ENCODE data around the gene AGER. TPM values are rescaled to one million over a fixed set of nuclear protein-coding genes. Genes with fewer than 3 reads are reported as not detected.
"Not testable (repeated sequence)": the region's sequence is repeated elsewhere in the genome, so short reads cannot be mapped to it uniquely, and the experiment has no call there.

Gene AGER
- total RNA-seq, result 1 to 10 TPM; 4.4 TPM
- long read RNA-seq, partial matches to known transcripts, result 0 of 1 reads
- long read RNA-seq, other reads (novel, unspliced or antisense), result 1 of 1 reads

DNA sequence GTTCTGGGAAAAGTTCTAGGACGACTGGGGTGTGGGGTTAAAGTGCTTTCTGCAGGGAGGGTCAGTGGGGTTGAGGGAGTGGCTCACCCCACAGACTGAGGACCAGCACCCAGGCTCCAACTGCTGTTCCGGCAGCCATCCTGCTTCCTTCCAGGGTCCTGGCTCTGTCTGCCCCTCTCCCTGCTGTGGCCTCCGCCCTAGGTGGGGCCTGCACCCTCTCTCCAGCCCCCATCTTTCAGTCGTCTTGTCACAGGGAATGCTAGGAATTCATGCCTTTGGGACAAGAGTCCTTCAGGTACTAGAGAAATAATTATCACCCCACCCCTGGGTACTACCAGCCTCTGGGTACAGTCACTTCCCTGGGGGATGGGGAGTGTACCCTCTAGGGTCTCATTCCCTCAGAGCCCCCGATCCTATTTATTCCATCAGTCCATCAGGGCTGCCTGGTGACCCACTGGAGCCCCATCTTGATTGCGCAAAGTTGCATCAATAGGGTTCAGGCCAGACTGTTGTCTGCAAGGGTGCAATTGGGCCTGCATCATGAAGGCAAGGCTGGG, at the start of gene AGER:
Gene AGER (minus strand): TSS at position 170 of the 557 bp plus-strand sequence. CDS start 31 bp downstream, at position 139.
- ATAC-seq (no peak), DNase-seq (no peak)
- intact Hi-C loops (cut with DNase I, micrococcal nuclease), result no loop called here

GRCh38 chr6:32226434-32226833, 42.4 kb upstream of the AGER start:
- intact Hi-C loops (cut with DNase I, micrococcal nuclease), result no loop called here
- DNase-seq (no peak), ATAC-seq (no peak)

- DNase-seq (no peak), ATAC-seq (no peak)
- intact Hi-C loops (cut with DNase I, micrococcal nuclease), result no loop called here
Measured at GRCh38 chr6:32224696-32225095, 40.6 kb upstream of the AGER start.

GRCh38 chr6:32223258-32224235, 39.5 kb upstream of the AGER start, which contains the start of gene NOTCH4:
TSS of gene NOTCH4 (minus strand) at chr6:32224067. CDS start at chr6:32223928, 139 bp downstream.
- ATAC-seq (no peak), DNase-seq (no peak)
- intact Hi-C loops (cut with DNase I, micrococcal nuclease), result no loop called here

DNA sequence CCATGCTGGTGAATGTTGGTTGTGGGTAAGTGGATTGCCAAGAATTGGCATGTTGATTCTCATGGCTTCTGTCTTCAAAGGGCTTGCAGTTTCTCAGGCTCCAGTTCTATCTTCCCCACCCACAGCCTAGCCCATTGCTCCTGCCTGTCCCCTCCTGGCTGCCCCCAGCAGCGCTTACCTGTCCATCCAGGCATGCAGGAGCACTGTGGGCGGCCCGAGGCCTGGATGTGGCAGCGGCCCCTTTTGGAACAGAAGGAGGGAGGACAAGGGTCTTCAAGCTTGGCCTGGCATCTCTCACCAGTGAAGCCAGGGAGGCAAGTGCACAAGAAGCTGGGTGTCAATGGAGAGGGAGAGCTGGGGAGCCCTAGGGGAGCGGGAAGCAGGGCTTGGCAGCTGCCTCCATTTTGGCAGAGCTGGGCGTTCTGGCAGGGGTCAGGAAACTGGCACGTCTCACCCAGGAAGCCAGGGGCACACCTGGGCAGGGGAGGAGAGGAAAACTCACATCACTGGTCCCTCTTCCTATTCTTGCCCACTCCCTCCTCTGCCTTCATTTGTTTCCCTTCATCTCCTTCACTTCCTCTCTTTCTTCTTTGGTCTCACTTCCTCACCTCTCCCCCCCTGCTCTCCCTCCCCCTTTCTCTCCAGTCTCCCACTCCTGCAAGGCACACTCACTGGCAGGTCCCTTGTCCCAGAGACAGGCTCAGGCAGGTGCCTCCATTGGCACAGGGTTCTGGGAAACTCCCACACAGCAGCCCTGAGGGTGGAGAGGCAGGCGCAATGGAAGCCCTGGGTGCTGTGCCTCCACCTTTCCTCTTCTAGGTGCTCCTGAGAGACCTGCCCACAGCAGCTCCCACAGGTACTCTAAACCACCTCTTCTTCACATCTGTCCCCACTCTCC, 38.5 kb upstream of the AGER start:
- DNase-seq, result no peak

DNA sequence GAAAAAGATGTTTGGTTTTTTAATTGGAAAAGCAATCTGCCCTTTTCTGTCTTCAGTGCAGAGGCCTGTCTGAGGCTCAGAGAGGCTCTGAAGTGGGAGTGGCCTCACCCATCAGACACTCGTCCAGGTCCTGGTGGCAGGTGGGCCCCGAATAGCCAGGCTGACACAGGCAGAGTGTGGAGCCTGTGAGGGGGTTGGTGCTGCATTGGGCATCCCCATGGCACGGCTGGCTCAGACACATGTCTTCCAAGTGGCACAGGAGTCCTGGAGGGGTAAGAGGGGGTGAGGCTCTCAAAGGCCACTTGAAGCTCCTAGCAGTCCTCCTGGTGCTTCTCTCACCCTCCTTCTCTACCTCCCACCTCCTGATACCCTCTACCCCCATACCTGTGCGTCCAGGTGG, 36.0 kb upstream of the AGER start:
- DNase-seq, result no peak
- intact Hi-C loops (cut with DNase I, micrococcal nuclease), result no loop called here
- ATAC-seq, result no peak

More for the DNA sequence above, 38.5 kb upstream of the AGER start:
- intact Hi-C loops (cut with DNase I, micrococcal nuclease), result no loop called here
- ATAC-seq, result no peak

GRCh38 chr6:32218167-32218566, 34.1 kb upstream of the AGER start:
- DNase-seq (no peak), ATAC-seq (no peak)
- intact Hi-C loops (cut with DNase I, micrococcal nuclease), result no loop called here

GRCh38 chr6:32216998-32217397, 32.9 kb upstream of the AGER start:
- intact Hi-C loops (cut with DNase I, micrococcal nuclease), result no loop called here
- ATAC-seq (no peak), DNase-seq (no peak)

- ATAC-seq (no peak), DNase-seq (no peak)
- intact Hi-C loops (cut with DNase I, micrococcal nuclease), result no loop called here
Measured at GRCh38 chr6:32216285-32216684, 32.2 kb upstream of the AGER start.

- intact Hi-C loops (cut with DNase I, micrococcal nuclease), result no loop called here
- ATAC-seq (no peak), DNase-seq (no peak)
Measured at GRCh38 chr6:32215617-32216016, 31.6 kb upstream of the AGER start.

DNA sequence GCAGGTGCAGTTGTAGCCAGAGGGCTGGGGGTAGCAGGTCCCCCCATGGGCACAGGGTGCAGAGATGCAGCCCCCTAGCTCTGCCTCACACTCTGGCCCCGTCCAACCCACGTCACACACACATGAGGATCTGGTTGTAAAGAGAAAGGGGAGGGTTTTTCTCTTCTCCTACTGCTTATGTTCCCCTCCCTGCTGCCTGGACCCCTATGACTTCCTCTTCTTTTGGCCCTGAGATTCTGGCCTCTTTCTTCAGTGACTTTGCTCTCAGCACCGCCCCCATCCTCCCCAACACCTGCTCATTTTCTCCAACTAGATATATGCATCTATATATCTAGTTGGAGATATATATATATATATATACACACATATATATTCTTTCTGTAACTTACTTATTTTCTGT, 30.1 kb upstream of the AGER start:
- no peak for DNase-seq
- no peak for ATAC-seq
- intact Hi-C loops (cut with DNase I, micrococcal nuclease), result no loop called here

DNA sequence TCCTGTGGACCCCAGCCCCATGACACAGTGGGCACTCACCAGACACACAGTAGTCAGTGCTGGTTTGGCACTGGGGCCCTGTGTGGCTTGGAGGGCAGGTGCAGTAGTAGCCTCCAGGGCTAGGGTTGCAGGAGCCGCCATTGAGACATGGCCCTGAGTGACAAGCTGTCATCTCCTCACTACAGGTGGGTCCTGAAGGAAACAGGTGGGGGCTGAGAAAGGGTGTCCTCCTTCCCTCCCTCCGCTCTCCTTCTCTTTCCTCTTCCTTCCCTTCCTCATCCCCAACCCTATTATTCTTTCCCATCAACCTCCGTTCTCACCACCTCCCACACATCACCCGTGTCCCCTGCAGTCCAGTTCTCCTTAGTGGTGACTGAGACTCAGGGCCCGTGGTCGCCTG, 29.6 kb upstream of the AGER start:
- intact Hi-C loops (cut with DNase I, micrococcal nuclease), result no loop called here

DNA sequence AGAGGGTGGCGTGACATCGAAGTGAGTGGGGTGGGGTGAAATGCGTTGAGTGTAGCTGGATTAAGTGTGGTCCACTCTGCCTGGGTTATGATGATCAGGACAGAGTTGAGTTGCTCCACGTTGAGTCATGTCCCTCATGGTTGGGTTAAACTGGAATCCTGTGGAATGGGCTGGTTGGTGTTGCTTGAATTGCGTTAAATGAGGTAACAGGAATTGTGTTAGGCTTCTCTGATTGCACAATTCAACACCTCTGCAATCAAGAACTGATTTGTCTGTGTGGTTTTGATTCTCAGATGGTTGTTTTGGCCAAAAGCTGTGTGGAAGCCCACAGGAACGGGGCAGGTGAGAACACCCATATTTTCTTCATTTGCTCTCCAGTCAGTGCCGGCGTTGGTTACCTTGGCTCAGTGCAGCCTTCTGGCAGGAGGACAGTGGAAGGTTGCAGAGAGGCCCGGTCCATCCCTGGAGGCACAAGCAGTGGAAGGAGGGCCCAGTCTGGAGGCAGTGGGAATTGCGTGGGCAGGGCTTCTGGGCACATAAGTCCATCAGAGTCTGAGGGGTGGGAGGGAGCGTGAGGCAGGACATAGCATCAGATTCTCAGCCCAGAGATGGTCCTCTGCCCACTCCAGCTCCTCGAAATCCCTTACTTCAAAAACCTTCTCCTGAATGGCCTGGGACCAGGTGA, 28.2 kb upstream of the AGER start:
- DNase-seq (no peak), ATAC-seq (no peak)

More for the DNA sequence above, 29.6 kb upstream of the AGER start:
- no peak for ATAC-seq
- no peak for DNase-seq

GRCh38 chr6:32211432-32211831, 27.4 kb upstream of the AGER start:
- ATAC-seq; intact Hi-C loops (cut with DNase I, micrococcal nuclease); DNase-seq: not testable (repeated sequence)

More for the DNA sequence above, 28.2 kb upstream of the AGER start:
- intact Hi-C loops (cut with DNase I, micrococcal nuclease), result no loop called here

DNA sequence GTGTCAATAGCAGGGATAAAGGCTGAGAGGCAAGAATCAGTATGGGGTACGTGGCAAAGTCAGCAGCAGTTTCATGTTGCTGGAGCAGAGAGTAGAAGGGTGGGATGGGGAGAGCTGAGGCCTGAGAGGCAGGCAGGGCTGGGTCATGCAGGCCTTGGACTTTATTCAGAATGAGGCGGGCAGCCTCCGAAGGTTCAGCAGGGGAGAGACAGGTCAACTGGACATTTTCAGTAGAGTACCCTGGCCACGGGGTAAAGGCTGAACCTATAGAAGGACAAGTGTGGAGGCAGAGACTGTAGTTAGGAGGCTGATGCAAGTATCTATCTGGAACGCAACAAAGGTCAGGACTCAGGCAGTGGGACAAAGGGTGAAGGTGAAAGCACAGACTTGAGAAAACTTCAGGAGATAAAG, 26.1 kb upstream of the AGER start:
- ATAC-seq (no peak), DNase-seq (no peak)
- intact Hi-C loops (cut with DNase I, micrococcal nuclease), result no loop called here

- intact Hi-C loops (cut with DNase I, micrococcal nuclease), result no loop called here
- ATAC-seq (no peak), DNase-seq (no peak)
Measured at GRCh38 chr6:32208996-32209395, 24.9 kb upstream of the AGER start.

DNA sequence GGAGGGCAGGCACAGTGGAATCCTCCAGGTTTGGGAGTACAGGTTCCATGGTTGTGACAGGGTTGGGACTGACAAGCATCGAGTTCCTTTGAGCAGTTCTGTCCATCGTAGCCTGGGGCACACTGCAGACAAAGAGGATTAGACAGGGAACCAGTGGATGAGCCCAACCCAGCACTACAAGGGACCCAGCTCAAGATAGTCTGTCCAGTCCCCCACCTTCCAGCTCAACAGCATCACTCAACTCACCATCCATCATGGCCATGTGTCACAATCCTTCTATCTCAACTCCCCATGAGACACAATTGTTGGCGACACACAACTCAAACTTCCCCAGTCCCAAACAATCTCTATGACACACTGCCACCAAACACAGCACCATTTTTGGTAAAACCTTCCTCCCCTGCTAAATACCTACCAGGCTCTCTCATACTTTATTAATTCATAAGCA, 20.2 kb upstream of the AGER start:
- DNase-seq (no peak), ATAC-seq (no peak)
- intact Hi-C loops (cut with DNase I, micrococcal nuclease), result no loop called here
